Fibroblast of upper back skin (primary cell): ENCODE measurements around the gene RADIL.

Source experiments
- DNase-seq: peaks from one replicate; pipeline ENCODE4 v3.0.0-alpha.2; 2013

The RADIL gene

DNA sequence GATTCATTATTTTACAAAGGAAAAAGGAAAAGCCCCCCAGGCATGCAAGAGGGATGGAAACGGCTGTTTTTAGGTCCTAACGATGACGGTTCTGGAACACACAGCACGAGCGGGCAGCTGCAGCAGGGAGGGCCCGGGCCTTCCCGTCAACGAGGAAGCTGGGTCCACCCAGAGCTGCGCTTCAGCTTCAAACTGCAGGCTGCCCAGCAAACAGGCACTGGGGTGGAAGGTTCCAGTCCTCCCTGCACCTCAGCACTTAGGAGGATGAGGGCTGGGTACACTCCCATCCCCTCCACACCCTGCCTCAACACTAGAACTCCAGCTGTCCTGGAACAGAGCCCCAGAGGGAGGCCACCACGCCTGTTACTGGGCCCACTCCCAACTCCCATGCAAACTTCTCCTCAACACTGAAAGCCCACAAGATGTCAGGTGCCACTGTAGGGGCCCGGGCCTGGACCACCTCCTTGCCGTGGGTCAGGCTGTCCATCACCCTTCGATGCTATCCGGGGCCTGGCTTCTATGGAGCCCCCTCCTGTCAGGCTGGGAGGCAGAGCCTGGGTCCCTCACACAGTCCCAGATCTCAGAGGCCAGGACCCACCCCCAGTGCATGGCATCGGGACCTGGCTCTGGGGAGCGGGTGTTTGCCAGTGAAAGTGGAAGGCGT, 54.7 kb downstream of the RADIL start:
- no peak for DNase-seq

DNA sequence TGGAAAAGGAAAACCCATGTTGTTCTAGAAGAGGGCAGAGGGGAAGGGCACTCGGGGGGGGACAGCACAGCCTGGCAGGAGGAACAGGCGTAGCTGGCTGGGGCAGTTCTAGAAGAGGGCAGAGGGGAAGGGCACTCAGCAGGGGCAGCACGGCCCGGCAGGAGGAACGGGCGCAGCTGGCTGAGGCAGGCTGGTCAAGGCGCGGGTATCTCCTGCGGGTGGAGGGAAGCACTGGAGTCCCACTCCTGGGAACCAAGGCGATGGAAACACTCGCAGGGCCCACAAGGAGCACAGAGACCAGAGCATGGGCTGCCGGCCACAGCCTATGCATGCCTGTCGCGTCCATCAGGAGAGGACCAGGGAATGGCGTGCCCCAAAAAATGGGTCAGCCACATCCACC, 58.4 kb downstream of the RADIL start:
- no peak for DNase-seq

GRCh38 chr7:4824120-4824775, 59.3 kb downstream of the RADIL start:
- DNase-seq: no peak

- DNase-seq: no peak
Observed at GRCh38 chr7:4823441-4824119, 59.9 kb downstream of the RADIL start.

DNA sequence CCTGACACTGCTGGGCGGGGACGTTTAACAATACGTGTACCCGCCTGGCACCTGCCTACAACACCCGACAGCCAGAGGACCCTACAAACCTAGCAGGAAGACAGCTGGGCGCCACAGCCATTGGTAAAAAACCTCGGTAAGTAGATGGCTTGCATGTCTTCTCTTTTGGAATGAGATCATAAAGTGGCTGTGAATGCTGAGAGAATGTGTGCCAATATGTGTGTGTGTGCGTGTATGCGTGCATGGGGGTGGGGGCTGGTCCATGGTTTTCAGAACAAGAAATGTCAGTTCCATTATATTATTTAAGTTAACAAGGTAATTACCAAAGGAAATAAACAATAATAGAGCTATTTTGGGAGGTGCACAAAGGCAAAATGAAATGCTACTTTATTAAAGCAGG, 60.8 kb downstream of the RADIL start:
- DNase-seq: no peak

- no peak for DNase-seq
Observed at GRCh38 chr7:4820967-4821471, 62.5 kb downstream of the RADIL start.

GRCh38 chr7:4820405-4820966, 63.0 kb downstream of the RADIL start:
- no peak for DNase-seq

GRCh38 chr7:4819560-4820404, 63.7 kb downstream of the RADIL start:
- no peak for DNase-seq

- DNase-seq: no peak
Observed at GRCh38 chr7:4818000-4818794, 65.3 kb downstream of the RADIL start.

DNA sequence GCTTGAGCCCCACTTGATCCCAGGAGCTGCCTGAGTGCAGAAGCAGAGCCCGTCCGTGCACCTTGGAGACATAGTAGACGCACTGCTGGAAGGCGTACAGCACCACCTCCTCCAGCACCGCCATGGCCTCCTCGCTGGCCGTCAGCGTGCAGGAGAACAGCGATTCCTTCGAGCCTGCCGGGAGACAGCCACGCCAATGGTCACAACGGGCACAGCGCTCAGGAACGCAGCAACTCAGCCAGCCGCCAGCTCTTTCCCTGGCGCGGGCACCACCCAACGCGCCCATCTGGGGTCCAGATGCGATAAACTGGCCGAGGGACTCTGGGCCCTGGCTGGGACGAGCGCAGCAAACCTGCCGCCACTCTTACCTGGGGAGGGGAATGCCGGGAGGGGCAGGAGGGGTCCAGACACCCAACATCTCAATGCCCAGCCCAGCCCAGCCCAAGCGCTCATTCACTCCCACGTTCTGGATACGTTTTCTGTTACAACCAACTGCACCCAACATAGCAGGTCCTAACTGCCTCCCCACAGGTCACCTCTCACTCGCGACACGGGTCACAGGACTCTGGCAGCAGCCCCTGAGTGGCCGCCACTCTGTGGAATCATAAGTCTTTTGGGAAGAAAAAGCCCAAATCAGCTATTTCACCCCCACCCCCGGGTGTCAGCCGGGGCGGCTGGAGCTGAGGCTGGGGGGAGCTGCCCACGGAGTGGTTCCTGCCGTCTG, 66.2 kb downstream of the RADIL start:
- no peak for DNase-seq

GRCh38 chr7:4816419-4817080, 67.0 kb downstream of the RADIL start:
- no peak for DNase-seq

GRCh38 chr7:4815609-4816418, 67.7 kb downstream of the RADIL start:
- DNase-seq: no peak

GRCh38 chr7:4815121-4815520, 68.4 kb downstream of the RADIL start:
- DNase-seq: no peak

DNA sequence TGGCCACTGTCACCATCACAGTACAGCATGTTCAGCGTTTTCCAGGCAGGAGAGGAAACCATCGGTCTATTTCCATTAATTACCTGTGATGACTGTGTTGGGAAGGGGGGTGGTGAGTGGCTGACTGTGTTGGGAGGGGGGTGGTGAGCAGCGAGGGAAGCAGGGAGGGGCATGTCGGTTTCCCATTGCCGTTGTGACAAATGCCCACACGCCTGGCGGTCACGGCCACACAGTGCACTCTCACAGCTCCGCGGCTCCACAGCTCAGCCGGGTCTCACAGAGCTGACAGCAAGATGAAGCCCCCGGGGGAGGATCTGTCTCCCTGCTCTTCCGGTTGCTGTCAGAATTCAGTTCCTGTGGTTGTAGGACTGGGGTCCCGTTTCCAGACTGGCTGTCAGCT, 69.1 kb downstream of the RADIL start:
- no peak for DNase-seq

DNA sequence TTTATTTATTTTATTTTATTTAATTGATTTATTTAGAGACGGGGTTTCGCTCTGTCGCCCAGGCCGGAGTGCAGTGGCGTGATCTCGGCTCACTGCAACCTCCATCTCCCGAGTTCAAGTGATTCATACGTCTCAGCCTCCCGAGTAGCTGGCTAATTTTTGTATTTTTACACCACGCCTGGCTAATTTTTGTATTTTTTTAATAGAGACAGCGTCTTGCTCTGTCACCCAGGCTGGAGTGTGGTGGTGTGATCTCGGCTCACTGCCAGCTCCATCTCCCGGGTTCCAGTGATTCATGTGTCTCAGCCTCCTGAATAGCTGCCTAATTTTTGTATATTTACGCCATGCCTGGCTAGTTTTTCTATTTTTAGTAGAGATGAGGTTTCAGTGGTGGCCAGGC, 73.8 kb downstream of the RADIL start:
- DNase-seq: no peak

- DNase-seq: no peak
Observed at GRCh38 chr7:4809091-4809591, 74.4 kb downstream of the RADIL start.

DNA sequence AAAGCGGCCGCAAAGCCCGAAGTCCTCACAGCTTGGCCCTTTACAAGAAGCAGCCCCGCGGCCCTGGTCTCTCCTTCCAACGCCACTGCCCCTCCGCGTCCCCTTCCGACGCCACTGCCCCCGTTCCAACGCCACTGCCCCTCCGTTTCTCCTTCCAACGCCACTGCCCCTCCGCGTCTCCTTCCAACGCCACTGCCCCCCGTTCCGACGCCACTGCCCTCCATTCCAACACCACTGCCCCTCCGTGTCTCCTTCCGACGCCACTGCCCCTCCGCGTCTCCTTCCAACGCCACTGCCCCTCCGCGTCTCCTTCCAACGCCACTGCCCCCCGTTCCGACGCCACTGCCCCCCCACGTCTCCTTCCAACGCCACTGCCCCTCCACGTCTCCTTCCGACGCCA, 75.0 kb downstream of the RADIL start:
- no peak for DNase-seq

DNA sequence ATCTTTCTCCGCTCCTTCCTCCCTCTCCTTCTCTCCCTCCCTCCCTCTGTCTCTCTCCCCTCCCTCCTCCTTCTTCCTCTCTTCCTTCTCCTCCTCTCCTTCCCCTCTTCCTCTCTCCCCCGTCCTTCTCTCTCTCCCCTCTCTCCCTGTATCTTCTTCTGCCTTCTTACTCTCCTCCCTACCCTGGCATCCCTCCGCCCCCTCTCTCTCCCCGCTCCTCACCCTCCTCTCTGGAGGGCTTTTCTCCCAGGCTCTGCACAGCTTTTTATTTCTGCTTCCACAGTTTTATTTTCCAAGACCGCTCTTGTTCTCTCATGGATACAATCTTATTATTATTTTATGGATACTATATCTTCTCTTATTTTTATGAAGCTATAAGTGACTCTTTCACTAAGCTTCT, 75.5 kb downstream of the RADIL start:
- no peak for DNase-seq

DNA sequence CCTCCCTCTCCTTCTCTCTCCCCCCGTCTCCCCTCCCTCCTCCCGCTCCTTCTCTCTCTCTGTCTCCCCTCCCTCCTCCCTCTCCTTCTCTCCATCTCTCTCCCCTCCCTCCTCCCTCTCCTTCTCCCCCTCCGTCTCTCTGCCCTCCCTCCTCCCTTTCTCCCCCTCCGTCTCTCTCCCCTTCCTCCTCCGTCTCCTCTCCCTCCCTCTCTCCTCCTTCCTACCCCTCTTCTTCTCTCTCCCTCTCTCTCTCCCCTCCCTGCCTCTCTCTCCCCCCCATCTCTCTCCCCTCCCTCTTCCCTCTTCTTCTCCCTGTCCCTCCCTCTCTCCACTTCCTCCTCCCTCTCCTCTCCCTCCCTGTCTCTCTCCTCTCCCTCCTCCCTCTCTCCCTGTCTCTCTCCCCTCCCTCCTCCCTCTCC, 75.9 kb downstream of the RADIL start:
- no peak for DNase-seq
